ENCODE data around the gene TBCA. TPM values are rescaled to one million over a fixed set of nuclear protein-coding genes. Genes with fewer than 3 reads are reported as not detected.
A peak's percentile ranks its signal among the peaks of the same experiment; 100 is the strongest.

Gene TBCA
- total RNA-seq, 1 donor from 2014 or later, result 208 TPM

- H3K36me3 Mint-ChIP-seq (ENCODE audit: unreplicated experiment), result peaks cover 5% of the 10 kb centered on the region
Measured at GRCh38 chr5:77770293-77771005, 5.7 kb downstream of the TBCA start.

GRCh38 chr5:77768978-77769377, 7.2 kb downstream of the TBCA start:
- Mint-ChIP-seq H3K27ac (ENCODE audit: unreplicated experiment) (no peak overlapping the region), H3K36me3 (ENCODE audit: unreplicated experiment) (peaks cover 5% of the 10 kb centered on the region), H3K27me3 (ENCODE audit: unreplicated experiment) (no peaks in the 10 kb centered on the region), H3K9me3 (ENCODE audit: unreplicated experiment) (no peaks in the 10 kb centered on the region), H3K4me1 (ENCODE audit: low read depth, unreplicated experiment) (peaks cover 17% of the 10 kb centered on the region), H3K4me3 (ENCODE audit: unreplicated experiment) (no peak overlapping the region)
- no peak for TF ChIP-seq CTCF (IDR thresholded peaks at IDR 0.05; ENCODE audit: partially characterized antibody, unreplicated experiment)
- no peak for DNase-seq

More at GRCh38 chr5:77770293-77771005, 5.7 kb downstream of the TBCA start:
- H3K27me3 Mint-ChIP-seq (ENCODE audit: unreplicated experiment), result no peaks in the 10 kb centered on the region
- peaks cover 28% of the 10 kb centered on the region for H3K4me1 Mint-ChIP-seq (ENCODE audit: low read depth, unreplicated experiment)
- TF ChIP-seq CTCF (IDR thresholded peaks at IDR 0.05; ENCODE audit: partially characterized antibody, unreplicated experiment), result no peak
- DNase-seq, result no peak
- H3K9me3 Mint-ChIP-seq (ENCODE audit: unreplicated experiment), result no peaks in the 10 kb centered on the region
- no peak overlapping the region for H3K4me3 Mint-ChIP-seq (ENCODE audit: unreplicated experiment)
- no peak overlapping the region for H3K27ac Mint-ChIP-seq (ENCODE audit: unreplicated experiment)

- no peak for DNase-seq
- Mint-ChIP-seq H3K9me3 (ENCODE audit: unreplicated experiment) (no peaks in the 10 kb centered on the region), H3K27ac (ENCODE audit: unreplicated experiment) (no peak overlapping the region), H3K4me1 (ENCODE audit: low read depth, unreplicated experiment) (peaks cover 13% of the 10 kb centered on the region), H3K36me3 (ENCODE audit: unreplicated experiment) (peaks cover 5% of the 10 kb centered on the region), H3K4me3 (ENCODE audit: unreplicated experiment) (no peak overlapping the region), H3K27me3 (ENCODE audit: unreplicated experiment) (no peaks in the 10 kb centered on the region)
- no peak for TF ChIP-seq CTCF (IDR thresholded peaks at IDR 0.05; ENCODE audit: partially characterized antibody, unreplicated experiment)
Measured at GRCh38 chr5:77767301-77767700, 8.8 kb downstream of the TBCA start.

- Mint-ChIP-seq H3K9me3 (ENCODE audit: unreplicated experiment) (peaks cover 2% of the 10 kb centered on the region), H3K27me3 (ENCODE audit: unreplicated experiment) (no peaks in the 10 kb centered on the region), H3K4me3 (ENCODE audit: unreplicated experiment) (peak overlapping the region; percentile 22), H3K4me1 (ENCODE audit: low read depth, unreplicated experiment) (no peaks in the 10 kb centered on the region), H3K27ac (ENCODE audit: unreplicated experiment) (peak overlapping the region; percentile 70), H3K36me3 (ENCODE audit: unreplicated experiment) (peaks cover 16% of the 10 kb centered on the region)
- TF ChIP-seq CTCF (IDR thresholded peaks at IDR 0.05; ENCODE audit: partially characterized antibody, unreplicated experiment), result no peak
- DNase-seq, result no peak
Measured at GRCh38 chr5:77761606-77762005, 14.5 kb downstream of the TBCA start.

- no peaks in the 10 kb centered on the region for H3K4me1 Mint-ChIP-seq (ENCODE audit: low read depth, unreplicated experiment)
- peaks cover 4% of the 10 kb centered on the region for H3K9me3 Mint-ChIP-seq (ENCODE audit: unreplicated experiment)
- peaks cover 20% of the 10 kb centered on the region for H3K36me3 Mint-ChIP-seq (ENCODE audit: unreplicated experiment)
- no peak overlapping the region for H3K27ac Mint-ChIP-seq (ENCODE audit: unreplicated experiment)
- no peak for DNase-seq
- H3K27me3 Mint-ChIP-seq (ENCODE audit: unreplicated experiment), result no peaks in the 10 kb centered on the region
- TF ChIP-seq CTCF (IDR thresholded peaks at IDR 0.05; ENCODE audit: partially characterized antibody, unreplicated experiment), result no peak
- H3K4me3 Mint-ChIP-seq (ENCODE audit: unreplicated experiment), result no peak overlapping the region
Measured at GRCh38 chr5:77758141-77758938, 17.8 kb downstream of the TBCA start.
